Hepatocyte (in vitro differentiated cells): ENCODE measurements around the gene SNX1. TPM values are rescaled to one million over a fixed set of nuclear protein-coding genes. Genes with fewer than 3 reads are reported as not detected.

Experiments
- DNase-seq: peaks from one replicate; pipeline ENCODE4 v3.0.0-alpha.2; 2016; ENCODE audit warnings: low spot score
- H2AFZ ChIP-seq: fragments of 200-600 bp; sonication (generic); 2 replicates; pipeline ENCODE4 v1.6.0; 2016; ENCODE audit warnings: antibody characterized with exemption, mild to moderate bottlenecking
- H3K27ac ChIP-seq: fragments of 200-600 bp; sonication (generic); 2 replicates; pipeline ENCODE4 v1.5.1; 2016; ENCODE audit warnings: mild to moderate bottlenecking
- H3K27me3 ChIP-seq: fragments of 200-600 bp; sonication (generic); 2 replicates; pipeline ENCODE4 v1.6.1; 2016
- H3K36me3 ChIP-seq: fragments of 200-600 bp; sonication (generic); replicated peaks from 2 replicates; pipeline ENCODE4 v1.5.1; 2016; ENCODE audit warnings: low read depth; ENCODE audit not compliant: insufficient read depth
- H3K4me1 ChIP-seq: fragments of 200-600 bp; sonication (generic); 2 replicates; pipeline ENCODE4 v1.5.1; 2016; ENCODE audit warnings: mild to moderate bottlenecking, moderate library complexity; ENCODE audit not compliant: insufficient read depth
- H3K4me2 ChIP-seq: fragments of 200-600 bp; sonication (generic); 2 replicates; pipeline ENCODE4 v1.6.0; 2016
- H3K4me3 ChIP-seq: fragments of 200-600 bp; sonication (generic); 2 replicates; pipeline ENCODE4 v1.5.1; 2016; ENCODE audit warnings: mild to moderate bottlenecking
- H3K79me2 ChIP-seq: fragments of 200-600 bp; sonication (generic); 2 replicates; pipeline ENCODE4 v1.6.0; 2017; ENCODE audit warnings: mild to moderate bottlenecking
- H3K9me2 ChIP-seq: fragments of 200-600 bp; sonication (generic); replicated peaks from 2 replicates; pipeline ENCODE4 v1.6.0; 2017; ENCODE audit warnings: mild to moderate bottlenecking; ENCODE audit not compliant: insufficient read depth
- H3K9me3 ChIP-seq: fragments of 200-600 bp; sonication (generic); 2 replicates; pipeline ENCODE4 v1.5.1; 2016; ENCODE audit warnings: low read depth, mild to moderate bottlenecking
- H4K20me1 ChIP-seq: fragments of 200-600 bp; sonication (generic); 2 replicates; pipeline ENCODE4 v1.6.0; 2016; ENCODE audit warnings: mild to moderate bottlenecking; ENCODE audit not compliant: insufficient read depth, poor library complexity, severe bottlenecking
- CTCF ChIP-seq: fragments of 200-600 bp; sonication (generic); IDR thresholded peaks from 2 replicates; pipeline ENCODE4 v1.5.1; 2016; ENCODE audit warnings: antibody characterized with exemption, mild to moderate bottlenecking; ENCODE audit not compliant: poor library complexity
- EZH2 ChIP-seq: fragments of 200-600 bp; sonication (generic); IDR thresholded peaks from 2 replicates; pipeline ENCODE4 v1.6.1; 2016; ENCODE audit warnings: antibody characterized with exemption, mild to moderate bottlenecking, borderline replicate concordance
- EZH2phosphoT487 ChIP-seq: fragments of 200-600 bp; sonication (generic); IDR thresholded peaks from one replicate; pipeline ENCODE4 v1.6.1; 2018; ENCODE audit warnings: antibody characterized with exemption, mild to moderate bottlenecking, low read depth, moderate library complexity; ENCODE audit not compliant: unreplicated experiment, severe bottlenecking
- WGBS: methylation state at CpG from one replicate; pipeline ENCODE4 v1.1.6; 2016; ENCODE audit warnings: low lambda C conversion rate; ENCODE audit errors: missing lambda C conversion rate; 5-methylcytosine and 5-hydroxymethylcytosine counted together
- polyA plus RNA-seq: library from polyadenylated mRNA; unstranded; fragments of >200 nt; fragmentation: Nextera tagmentation; extraction: Ambion mirVana; gene quantifications from 2 replicates; pipeline ENCODE4 v1.2.1, GENCODE V29; 2016
- total RNA-seq: library from RNA; depleted of rRNA; stranded (reverse); fragments of >200 nt; gene quantifications from 2 replicates; pipeline ENCODE4 v1.2.3, GENCODE V29; 2014

The SNX1 gene
- total and polyA plus RNA-seq, 2 experiments from 2014 or later, result 64.9 to 103 TPM

GRCh38 chr15:64153480-64154367 lies 57.9 kb downstream of the SNX1 start:
- Histone ChIP-seq H3K4me1 (peaks cover 21% of the 10 kb centered on the region), H3K4me2 (peak overlapping the region; percentile 99), H2AFZ (no peak overlapping the region), H3K27me3 (peaks cover 14% of the 10 kb centered on the region), H3K9me3 (no peaks in the 10 kb centered on the region), H3K4me3 (no peak overlapping the region), H3K27ac (peak overlapping the region; percentile 42), H4K20me1 (peaks cover 23% of the 10 kb centered on the region), H3K79me2 (no peaks in the 10 kb centered on the region), H3K9me2 (no peaks in the 10 kb centered on the region), H3K36me3 (no peaks in the 10 kb centered on the region)
- TF ChIP-seq CTCF (peak; percentile 97), EZH2phosphoT487 (no peak)
- DNase-seq, result peak; percentile 94
- 27% methylated on average over 12 of the region's 12 CpGs for WGBS

GRCh38 chr15:64155802-64156651 lies 60.2 kb downstream of the SNX1 start:
- no peaks in the 10 kb centered on the region for H3K36me3 ChIP-seq

GRCh38 chr15:64156652-64157331 lies 61.0 kb downstream of the SNX1 start:
- 90% methylated on average over 16 of the region's 16 CpGs for WGBS
- Histone ChIP-seq H3K9me3 (no peaks in the 10 kb centered on the region), H3K9me2 (no peaks in the 10 kb centered on the region), H3K36me3 (no peaks in the 10 kb centered on the region), H2AFZ (no peak overlapping the region), H3K4me3 (no peak overlapping the region), H3K27ac (no peak overlapping the region), H3K27me3 (peaks cover 12% of the 10 kb centered on the region), H3K79me2 (peaks cover 24% of the 10 kb centered on the region), H3K4me1 (peaks cover 29% of the 10 kb centered on the region), H4K20me1 (peaks cover 47% of the 10 kb centered on the region), H3K4me2 (no peak overlapping the region)
- DNase-seq, result no peak
- TF ChIP-seq CTCF, result no peak
- TF ChIP-seq EZH2, result no peak
- no peak for TF ChIP-seq EZH2phosphoT487

More at GRCh38 chr15:64155802-64156651, 60.2 kb downstream of the SNX1 start:
- H3K9me2 ChIP-seq, result no peaks in the 10 kb centered on the region
- 97% methylated on average over 15 of the region's 15 CpGs for WGBS
- no peak for DNase-seq
- peaks cover 41% of the 10 kb centered on the region for H4K20me1 ChIP-seq
- TF ChIP-seq CTCF, result no peak
- TF ChIP-seq EZH2, result no peak
- no peak for TF ChIP-seq EZH2phosphoT487
- no peak overlapping the region for H3K4me3 ChIP-seq
- H3K4me2 ChIP-seq, result no peak overlapping the region
- peaks cover 16% of the 10 kb centered on the region for H3K79me2 ChIP-seq
- H3K4me1 ChIP-seq, result peaks cover 26% of the 10 kb centered on the region
- H3K9me3 ChIP-seq, result no peaks in the 10 kb centered on the region
- no peak overlapping the region for H3K27ac ChIP-seq
- H2AFZ ChIP-seq, result no peak overlapping the region
- peaks cover 14% of the 10 kb centered on the region for H3K27me3 ChIP-seq
